HEK293 (cell line): ENCODE measurements around the gene NUP50.
A peak's percentile ranks its signal among the peaks of the same experiment; 100 is the strongest.

Experiments used
- CTCF ChIA-PET: fragments of 350-600 bp; formaldehyde crosslinking; extraction: SDS; loops from one replicate; lab custom pipeline; 2021; ENCODE audit warnings: antibody characterized with exemption; lab: Yijun Ruan, JAX
- POLR2A ChIA-PET: fragments of 300-600 bp; formaldehyde crosslinking; extraction: SDS; loops from one replicate; lab custom pipeline; 2020; ENCODE audit warnings: antibody characterized with exemption, inconsistent platforms; lab: Yijun Ruan, JAX
- H3K27ac ChIP-seq: fragments of 200-500 bp; sonication (Bioruptor generic); 2 replicates; pipeline ENCODE4 v1.5.1; 2014; ENCODE audit warnings: low read depth, low read length, control low read depth, inconsistent platforms; ENCODE audit errors: extremely low read depth
- H3K36me3 ChIP-seq, 2 experiments: fragments of 200-500 bp in 1 of 2; sonication (Bioruptor generic) in 1 of 2; 1 replicate in 1 of 2; 2 replicates in 1 of 2; pipeline ENCODE4 v1.5.1; 2014 to 2017; ENCODE audit warnings: inconsistent platforms in 2 of 2, low read length in 2 of 2; ENCODE audit not compliant: control insufficient read depth in 2 of 2, insufficient read depth in 1 of 2
- H3K4me1 ChIP-seq: fragments of 200-500 bp; sonication (Bioruptor generic); 2 replicates; pipeline ENCODE4 v1.5.1; 2014; ENCODE audit warnings: mild to moderate bottlenecking, low read length, inconsistent platforms; ENCODE audit not compliant: control insufficient read depth, insufficient read depth
- H3K4me3 ChIP-seq: 2 replicates; pipeline ENCODE4 v1.5.1; 2011; ENCODE audit warnings: low read depth, mild to moderate bottlenecking, control low read depth, low read length, moderate library complexity
- H3K9me3 ChIP-seq: fragments of 200-500 bp; sonication (Bioruptor generic); 2 replicates; pipeline ENCODE4 v1.5.1; 2014; ENCODE audit warnings: low read depth, low read length, inconsistent platforms; ENCODE audit not compliant: control insufficient read depth, insufficient read depth
- KLF10 ChIP-seq: fragments of 450-650 bp; IDR thresholded peaks from 2 replicates; pipeline ENCODE4 v1.5.1; 2018; ENCODE audit warnings: missing biosample characterization, mild to moderate bottlenecking, missing genetic modification characterization
- MZF1 ChIP-seq: fragments of 450-650 bp; formaldehyde crosslinking; IDR thresholded peaks from 2 replicates; pipeline ENCODE4 v1.5.1; 2017; ENCODE audit warnings: missing biosample characterization, missing genetic modification characterization, borderline replicate concordance
- SCRT1 ChIP-seq: fragments of 450-650 bp; formaldehyde crosslinking; IDR thresholded peaks from 2 replicates; pipeline ENCODE4 v1.5.1; 2016; ENCODE audit warnings: missing biosample characterization, missing genetic modification characterization, borderline replicate concordance
- SCRT2 ChIP-seq: fragments of 450-650 bp; formaldehyde crosslinking; IDR thresholded peaks from 2 replicates; pipeline ENCODE4 v1.5.1; 2016; ENCODE audit warnings: missing biosample characterization, missing genetic modification characterization
- ZBTB7A ChIP-seq: fragments of 450-650 bp; formaldehyde crosslinking; IDR thresholded peaks from 2 replicates; pipeline ENCODE4 v1.5.1; 2016; ENCODE audit warnings: low read depth, missing biosample characterization, missing genetic modification characterization
- ZNF211 ChIP-seq: fragments of 450-650 bp; formaldehyde crosslinking; IDR thresholded peaks from 2 replicates; pipeline ENCODE4 v1.5.1; 2016; ENCODE audit warnings: low read depth, missing biosample characterization, missing genetic modification characterization
- ZNF341 ChIP-seq: fragments of 450-650 bp; formaldehyde crosslinking; IDR thresholded peaks from 2 replicates; pipeline ENCODE4; 2016; ENCODE audit warnings: low read depth, missing biosample characterization, missing genetic modification characterization
- ZNF449 ChIP-seq: fragments of 450-650 bp; formaldehyde crosslinking; IDR thresholded peaks from 2 replicates; pipeline ENCODE4 v1.5.1; 2017; ENCODE audit warnings: missing biosample characterization, mild to moderate bottlenecking, missing genetic modification characterization, moderate library complexity
- ZNF488 ChIP-seq: fragments of 450-650 bp; formaldehyde crosslinking; IDR thresholded peaks from 2 replicates; pipeline ENCODE4 v1.5.1; 2016; ENCODE audit warnings: missing biosample characterization, missing genetic modification characterization
- ZNF571 ChIP-seq: fragments of 450-650 bp; formaldehyde crosslinking; IDR thresholded peaks from 2 replicates; pipeline ENCODE4 v1.5.0; 2017; ENCODE audit warnings: missing biosample characterization, missing genetic modification characterization
- ZNF629 ChIP-seq: fragments of 450-650 bp; formaldehyde crosslinking; IDR thresholded peaks from 2 replicates; pipeline ENCODE4 v1.5.1; 2017; ENCODE audit warnings: missing biosample characterization, missing genetic modification characterization
- ZNF670 ChIP-seq: fragments of 450-650 bp; formaldehyde crosslinking; IDR thresholded peaks from 2 replicates; pipeline ENCODE4 v1.5.1; 2016; ENCODE audit warnings: missing biosample characterization, missing genetic modification characterization, low read depth
- ZNF791 ChIP-seq: fragments of 450-650 bp; formaldehyde crosslinking; IDR thresholded peaks from 2 replicates; pipeline ENCODE4 v1.5.1; 2016; ENCODE audit warnings: missing biosample characterization, missing genetic modification characterization
- TF ChIP-seq, protein P1 (sequence below): fragments of 450-650 bp; formaldehyde crosslinking; IDR thresholded peaks from 2 replicates; pipeline ENCODE4; 2016; ENCODE audit warnings: missing biosample characterization, missing genetic modification characterization
- TF ChIP-seq, protein P2 (sequence below): fragments of 450-650 bp; formaldehyde crosslinking; conservative IDR thresholded peaks from 2 replicates; pipeline ENCODE4 v1.5.1; 2016; ENCODE audit warnings: low read depth, missing biosample characterization, missing genetic modification characterization
- TF ChIP-seq, protein P3 (sequence below): fragments of 450-650 bp; formaldehyde crosslinking; IDR thresholded peaks from 2 replicates; pipeline ENCODE4 v1.5.1; 2016; ENCODE audit warnings: missing biosample characterization, missing genetic modification characterization, borderline replicate concordance

Gene NUP50

DNA sequence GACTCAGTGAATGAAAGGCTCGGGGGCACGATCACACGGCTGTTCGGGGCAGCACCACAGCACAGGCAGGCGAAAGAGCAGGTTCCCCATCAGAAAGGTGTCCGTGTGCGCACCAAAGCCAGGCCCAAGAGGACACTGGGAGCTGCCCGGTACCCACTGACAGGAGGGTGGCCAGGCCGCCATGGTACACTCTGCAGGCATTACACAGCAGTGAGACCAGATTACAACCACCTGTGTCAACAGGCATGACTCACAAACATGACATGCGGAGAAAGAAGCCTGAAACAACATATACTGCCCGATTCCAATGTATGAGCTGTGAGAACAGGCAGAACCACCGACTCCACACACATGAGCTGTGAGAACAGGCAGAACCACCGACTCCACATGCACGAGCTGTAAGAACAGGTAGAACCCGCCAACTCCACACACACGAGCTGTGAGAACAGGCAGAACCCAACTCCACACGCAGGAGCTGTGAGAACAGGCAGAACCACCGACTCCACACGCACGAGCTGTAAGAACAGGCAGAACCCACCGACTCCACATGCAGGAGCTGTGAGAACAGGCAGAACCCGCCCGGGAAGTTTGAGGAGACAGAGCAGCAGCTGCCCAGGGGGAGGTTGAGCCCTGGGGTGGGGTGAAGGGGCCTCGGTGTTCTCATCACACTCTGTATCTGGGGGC, 44.4 kb downstream of the NUP50 start:
- Histone ChIP-seq H3K27ac (no peak overlapping the region), H3K9me3 (no peaks in the 10 kb centered on the region), H3K36me3 (peaks cover 0 to 64% of the 10 kb centered on the region in 2 experiments; a peak in 2 of 3 replicates), H3K4me3 (no peak overlapping the region), H3K4me1 (no peaks in the 10 kb centered on the region)
- ChIA-PET CTCF (interaction anchor here (0.6 to 2.3 kb wide), 15 partner anchors 9 to 55 kb away, joined by 3 to 25 read pairs (median 4); partner anchors contain the start of gene NUP50), POLR2A (interaction anchor here (0.5 to 1.0 kb wide), 3 partner anchors 16 to 44 kb away, joined by 3 to 7 read pairs (median 3); partner anchors contain the start of gene NUP50)
- TF ChIP-seq SCRT2 (tag by site-specific recombination) = peak; percentile 82
- TF ChIP-seq ZNF629 = no peak
- TF ChIP-seq, protein P1, sequence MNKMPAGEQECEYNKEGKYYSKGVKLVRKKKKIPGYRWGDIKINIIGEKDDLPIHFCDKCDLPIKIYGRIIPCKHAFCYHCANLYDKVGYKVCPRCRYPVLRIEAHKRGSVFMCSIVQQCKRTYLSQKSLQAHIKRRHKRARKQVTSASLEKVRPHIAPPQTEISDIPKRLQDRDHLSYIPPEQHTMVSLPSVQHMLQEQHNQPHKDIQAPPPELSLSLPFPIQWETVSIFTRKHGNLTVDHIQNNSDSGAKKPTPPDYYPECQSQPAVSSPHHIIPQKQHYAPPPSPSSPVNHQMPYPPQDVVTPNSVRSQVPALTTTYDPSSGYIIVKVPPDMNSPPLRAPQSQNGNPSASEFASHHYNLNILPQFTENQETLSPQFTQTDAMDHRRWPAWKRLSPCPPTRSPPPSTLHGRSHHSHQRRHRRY (tag by site-specific recombination) = no peak

DNA sequence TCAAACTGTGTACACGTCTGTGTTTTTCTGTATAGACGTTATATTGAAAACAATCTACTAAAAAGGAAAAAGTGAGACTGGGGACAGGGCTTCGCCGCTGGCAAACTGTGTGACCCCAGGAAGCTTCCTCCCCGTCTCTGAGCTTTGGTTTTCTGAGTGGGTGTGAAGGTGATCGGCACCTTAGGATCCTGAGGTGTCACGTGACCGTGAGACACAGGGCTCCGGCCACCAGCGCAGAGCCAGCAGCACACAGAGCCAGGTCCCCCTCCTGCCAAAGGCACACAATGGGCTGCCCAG, 44.9 kb downstream of the NUP50 start:
- Histone ChIP-seq H3K4me3 (no peak overlapping the region), H3K9me3 (no peaks in the 10 kb centered on the region), H3K36me3 (peaks cover 0 to 59% of the 10 kb centered on the region in 2 experiments; a peak in 2 of 3 replicates), H3K4me1 (no peaks in the 10 kb centered on the region), H3K27ac (no peak overlapping the region)
- CTCF ChIA-PET = interaction anchor here (0.6 to 2.3 kb wide), 17 partner anchors 8 to 55 kb away, joined by 3 to 25 read pairs (median 4); partner anchors contain the start of gene NUP50
- POLR2A ChIA-PET = interaction anchor here (0.5 to 1.0 kb wide), 3 partner anchors 16 to 45 kb away, joined by 3 to 7 read pairs (median 3); partner anchors contain the start of gene NUP50
- no peak for TF ChIP-seq ZNF211 (tag by site-specific recombination)
- no peak for TF ChIP-seq ZBTB7A
- TF ChIP-seq KLF10 = no peak
- TF ChIP-seq ZNF488 (tag by site-specific recombination) = no peak
- TF ChIP-seq ZNF791 = no peak

DNA sequence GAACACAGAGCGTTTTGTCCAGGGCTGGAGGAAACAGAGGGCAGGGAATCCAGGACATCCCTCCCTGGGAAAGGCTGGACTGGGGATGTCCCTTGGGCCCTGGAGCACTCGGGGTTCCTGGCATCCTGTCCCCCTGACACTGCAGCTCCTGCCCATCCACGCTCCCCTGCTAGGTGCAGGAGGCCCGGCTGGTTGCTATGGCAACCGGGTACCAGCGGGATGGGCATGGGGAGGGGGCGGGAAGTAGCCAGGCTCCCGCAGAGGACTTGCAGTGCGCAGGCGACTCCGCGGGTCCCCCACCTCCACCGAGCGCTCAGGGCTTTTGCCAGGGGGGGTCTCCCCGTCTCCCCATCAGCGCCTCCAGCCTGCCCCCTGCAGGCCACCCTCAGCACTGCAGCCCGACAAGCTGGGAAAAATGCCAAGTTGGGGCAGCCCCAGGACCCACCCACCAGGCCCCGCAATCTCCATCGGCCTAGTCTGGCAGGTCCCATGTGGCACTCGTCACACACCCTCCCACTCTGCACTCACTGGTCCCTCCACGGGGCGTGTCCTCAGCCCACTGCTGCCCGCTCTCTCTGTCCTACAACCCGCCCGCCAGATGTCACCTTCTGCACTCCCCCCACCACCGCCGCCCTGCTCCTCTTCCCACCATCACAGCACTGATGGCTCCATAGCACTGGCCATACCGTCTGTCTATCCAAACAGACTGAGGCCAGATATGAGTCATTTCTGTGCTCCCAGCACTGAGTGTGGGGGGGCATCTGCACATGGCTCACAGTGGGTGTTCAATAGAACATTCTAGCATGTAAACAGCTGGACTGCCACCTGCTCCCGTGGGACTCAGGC, 45.5 kb downstream of the NUP50 start:
- no peaks in the 10 kb centered on the region for H3K4me1 ChIP-seq
- H3K9me3 ChIP-seq = no peaks in the 10 kb centered on the region
- peaks cover 0 to 53% of the 10 kb centered on the region in 2 experiments; a peak in 2 of 3 replicates for H3K36me3 ChIP-seq
- ChIA-PET POLR2A (interaction anchor here (0.8 to 1.0 kb wide), 2 partner anchors 17 to 45 kb away, joined by 3 read pairs; partner anchors contain the start of gene NUP50), CTCF (interaction anchor here (0.5 to 2.3 kb wide), 23 partner anchors 8 to 458 kb away, joined by 3 to 25 read pairs (median 4); no protein-coding TSS in a partner anchor)
- no peak overlapping the region for H3K27ac ChIP-seq
- no peak overlapping the region for H3K4me3 ChIP-seq
- TF ChIP-seq ZNF571 (no peak), SCRT1 (tag by site-specific recombination) (no peak), ZNF341 (tag by site-specific recombination) (no peak), MZF1 (tag by site-specific recombination) (no peak), ZNF449 (tag by site-specific recombination) (no peak), ZNF670 (tag by site-specific recombination) (no peak)
- TF ChIP-seq, protein P2, sequence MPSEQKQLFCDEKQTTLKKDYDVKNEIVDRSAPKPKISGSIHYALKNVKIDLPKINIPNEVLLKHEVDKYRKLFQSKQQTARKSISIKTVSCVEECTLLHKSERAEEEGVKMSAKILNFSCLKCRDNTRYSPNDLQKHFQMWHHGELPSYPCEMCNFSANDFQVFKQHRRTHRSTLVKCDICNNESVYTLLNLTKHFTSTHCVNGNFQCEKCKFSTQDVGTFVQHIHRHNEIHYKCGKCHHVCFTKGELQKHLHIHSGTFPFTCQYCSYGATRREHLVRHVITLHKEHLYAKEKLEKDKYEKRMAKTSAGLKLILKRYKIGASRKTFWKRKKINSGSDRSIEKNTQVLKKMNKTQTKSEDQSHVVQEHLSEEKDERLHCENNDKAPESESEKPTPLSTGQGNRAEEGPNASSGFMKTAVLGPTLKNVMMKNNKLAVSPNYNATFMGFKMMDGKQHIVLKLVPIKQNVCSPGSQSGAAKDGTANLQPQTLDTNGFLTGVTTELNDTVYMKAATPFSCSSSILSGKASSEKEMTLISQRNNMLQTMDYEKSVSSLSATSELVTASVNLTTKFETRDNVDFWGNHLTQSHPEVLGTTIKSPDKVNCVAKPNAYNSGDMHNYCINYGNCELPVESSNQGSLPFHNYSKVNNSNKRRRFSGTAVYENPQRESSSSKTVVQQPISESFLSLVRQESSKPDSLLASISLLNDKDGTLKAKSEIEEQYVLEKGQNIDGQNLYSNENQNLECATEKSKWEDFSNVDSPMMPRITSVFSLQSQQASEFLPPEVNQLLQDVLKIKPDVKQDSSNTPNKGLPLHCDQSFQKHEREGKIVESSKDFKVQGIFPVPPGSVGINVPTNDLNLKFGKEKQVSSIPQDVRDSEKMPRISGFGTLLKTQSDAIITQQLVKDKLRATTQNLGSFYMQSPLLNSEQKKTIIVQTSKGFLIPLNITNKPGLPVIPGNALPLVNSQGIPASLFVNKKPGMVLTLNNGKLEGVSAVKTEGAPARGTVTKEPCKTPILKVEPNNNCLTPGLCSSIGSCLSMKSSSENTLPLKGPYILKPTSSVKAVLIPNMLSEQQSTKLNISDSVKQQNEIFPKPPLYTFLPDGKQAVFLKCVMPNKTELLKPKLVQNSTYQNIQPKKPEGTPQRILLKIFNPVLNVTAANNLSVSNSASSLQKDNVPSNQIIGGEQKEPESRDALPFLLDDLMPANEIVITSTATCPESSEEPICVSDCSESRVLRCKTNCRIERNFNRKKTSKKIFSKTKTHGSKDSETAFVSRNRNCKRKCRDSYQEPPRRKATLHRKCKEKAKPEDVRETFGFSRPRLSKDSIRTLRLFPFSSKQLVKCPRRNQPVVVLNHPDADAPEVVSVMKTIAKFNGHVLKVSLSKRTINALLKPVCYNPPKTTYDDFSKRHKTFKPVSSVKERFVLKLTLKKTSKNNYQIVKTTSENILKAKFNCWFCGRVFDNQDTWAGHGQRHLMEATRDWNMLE (tag by site-specific recombination) = no peak
- TF ChIP-seq, protein P3, sequence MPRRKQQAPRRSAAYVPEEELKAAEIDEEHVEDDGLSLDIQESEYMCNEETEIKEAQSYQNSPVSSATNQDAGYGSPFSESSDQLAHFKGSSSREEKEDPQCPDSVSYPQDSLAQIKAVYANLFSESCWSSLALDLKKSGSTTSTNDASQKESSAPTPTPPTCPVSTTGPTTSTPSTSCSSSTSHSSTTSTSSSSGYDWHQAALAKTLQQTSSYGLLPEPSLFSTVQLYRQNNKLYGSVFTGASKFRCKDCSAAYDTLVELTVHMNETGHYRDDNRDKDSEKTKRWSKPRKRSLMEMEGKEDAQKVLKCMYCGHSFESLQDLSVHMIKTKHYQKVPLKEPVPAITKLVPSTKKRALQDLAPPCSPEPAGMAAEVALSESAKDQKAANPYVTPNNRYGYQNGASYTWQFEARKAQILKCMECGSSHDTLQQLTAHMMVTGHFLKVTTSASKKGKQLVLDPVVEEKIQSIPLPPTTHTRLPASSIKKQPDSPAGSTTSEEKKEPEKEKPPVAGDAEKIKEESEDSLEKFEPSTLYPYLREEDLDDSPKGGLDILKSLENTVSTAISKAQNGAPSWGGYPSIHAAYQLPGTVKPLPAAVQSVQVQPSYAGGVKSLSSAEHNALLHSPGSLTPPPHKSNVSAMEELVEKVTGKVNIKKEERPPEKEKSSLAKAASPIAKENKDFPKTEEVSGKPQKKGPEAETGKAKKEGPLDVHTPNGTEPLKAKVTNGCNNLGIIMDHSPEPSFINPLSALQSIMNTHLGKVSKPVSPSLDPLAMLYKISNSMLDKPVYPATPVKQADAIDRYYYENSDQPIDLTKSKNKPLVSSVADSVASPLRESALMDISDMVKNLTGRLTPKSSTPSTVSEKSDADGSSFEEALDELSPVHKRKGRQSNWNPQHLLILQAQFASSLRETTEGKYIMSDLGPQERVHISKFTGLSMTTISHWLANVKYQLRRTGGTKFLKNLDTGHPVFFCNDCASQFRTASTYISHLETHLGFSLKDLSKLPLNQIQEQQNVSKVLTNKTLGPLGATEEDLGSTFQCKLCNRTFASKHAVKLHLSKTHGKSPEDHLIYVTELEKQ (tag by site-specific recombination) = no peak
